HG03135 (cell line): ENCODE data around the gene MRS2.
"Not testable (repeated sequence)": the region's sequence is repeated elsewhere in the genome, so short reads cannot be mapped to it uniquely, and the experiment has no call there.

ENCODE experiments used
- ATAC-seq: cut with Tn5 transposase; IDR thresholded peaks from one replicate; pipeline ENCODE4 v1.9.1; 2021; ENCODE audit warnings: mild to moderate bottlenecking, moderate library complexity; ENCODE audit not compliant: unreplicated experiment

The MRS2 gene

GRCh38 chr6:24387818-24388217 is 14.9 kb upstream of the MRS2 start:
- ATAC-seq, result no peak

GRCh38 chr6:24391208-24391607 is 11.5 kb upstream of the MRS2 start:
- no peak for ATAC-seq

- peak; percentile 91 for ATAC-seq
These were observed 10.9 kb upstream of the MRS2 start for GRCh38 chr6:24391756-24392405.

- ATAC-seq, result no peak
These were observed 8.5 kb upstream of the MRS2 start for GRCh38 chr6:24394061-24394779.

- ATAC-seq, result no peak
These were observed 7.8 kb upstream of the MRS2 start for GRCh38 chr6:24394780-24395437.

- ATAC-seq, result no peak
These were observed 5.9 kb upstream of the MRS2 start for GRCh38 chr6:24396824-24397223.

- no peak for ATAC-seq
These were observed 5.1 kb upstream of the MRS2 start for GRCh38 chr6:24397631-24398030.

- ATAC-seq, result not testable (repeated sequence)
These were observed 2.4 kb upstream of the MRS2 start for GRCh38 chr6:24400045-24401039.

- no peak for ATAC-seq
These were observed 1.3 kb upstream of the MRS2 start for GRCh38 chr6:24401458-24401857.

GRCh38 chr6:24403501-24403824 is 727 bp downstream of the MRS2 start:
- ATAC-seq, result no peak

GRCh38 chr6:24405262-24405661 is 2.5 kb downstream of the MRS2 start:
- no peak for ATAC-seq

GRCh38 chr6:24408719-24409410 is 6.1 kb downstream of the MRS2 start:
- peak; percentile 85 for ATAC-seq

- no peak for ATAC-seq
These were observed 7.9 kb downstream of the MRS2 start for GRCh38 chr6:24410622-24411021.

- ATAC-seq, result no peak
These were observed 9.6 kb downstream of the MRS2 start for GRCh38 chr6:24412294-24412693.

- not testable (repeated sequence) for ATAC-seq
These were observed 11.8 kb downstream of the MRS2 start for GRCh38 chr6:24414531-24414930.

- no peak for ATAC-seq
These were observed 13.0 kb downstream of the MRS2 start for GRCh38 chr6:24415753-24416152.

- ATAC-seq, result no peak
These were observed 16.8 kb downstream of the MRS2 start for GRCh38 chr6:24419526-24419925.

- no peak for ATAC-seq
These were observed 22.4 kb downstream of the MRS2 start for GRCh38 chr6:24425091-24425490.

GRCh38 chr6:24426729-24427446 is 24.2 kb downstream of the MRS2 start:
- ATAC-seq, result no peak

- ATAC-seq, result no peak
These were observed 25.9 kb downstream of the MRS2 start for GRCh38 chr6:24428615-24429014.
